Measurements from ENCODE around the gene IL23R. TPM values are rescaled to one million over a fixed set of nuclear protein-coding genes. Genes with fewer than 3 reads are reported as not detected.

Gene IL23R
- total and polyA plus RNA-seq, 10 donors: 0.07 to 1.2 (median 0.67) TPM; not detected in 2

DNA sequence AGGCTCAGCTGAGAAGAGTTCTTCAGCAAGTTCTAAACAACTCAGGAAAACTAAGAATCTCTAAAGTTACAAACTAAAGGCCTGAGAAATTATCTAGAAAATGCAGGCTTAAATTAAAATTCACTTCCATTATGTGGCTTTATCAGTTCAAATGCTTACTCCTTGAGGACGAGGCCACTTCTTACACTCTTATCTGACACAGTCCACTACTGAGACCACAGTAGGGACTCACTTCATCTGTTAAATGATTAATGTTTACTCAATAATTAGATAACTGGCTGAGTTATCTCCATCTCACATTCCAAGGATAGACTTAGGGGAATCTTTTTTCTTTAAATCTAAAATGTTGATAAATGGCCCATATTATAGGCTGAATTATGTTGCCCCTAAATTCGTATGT is 33.1 kb upstream of the IL23R start:
- Histone ChIP-seq H3K27ac (no peak overlapping the region), H3K36me3 (no peaks in the 10 kb centered on the region), H3K9me3 (no peaks in the 10 kb centered on the region), H3K4me1 (peaks cover 0 to 12% (median 5%) of the 10 kb centered on the region in 6 donors), H3K4me3 (no peak overlapping the region), H3K27me3 (replicated peaks in 1 of 7) (peaks cover 0 to 9% (median 0%) of the 10 kb centered on the region in 7 donors)
- TF ChIP-seq, protein P1, sequence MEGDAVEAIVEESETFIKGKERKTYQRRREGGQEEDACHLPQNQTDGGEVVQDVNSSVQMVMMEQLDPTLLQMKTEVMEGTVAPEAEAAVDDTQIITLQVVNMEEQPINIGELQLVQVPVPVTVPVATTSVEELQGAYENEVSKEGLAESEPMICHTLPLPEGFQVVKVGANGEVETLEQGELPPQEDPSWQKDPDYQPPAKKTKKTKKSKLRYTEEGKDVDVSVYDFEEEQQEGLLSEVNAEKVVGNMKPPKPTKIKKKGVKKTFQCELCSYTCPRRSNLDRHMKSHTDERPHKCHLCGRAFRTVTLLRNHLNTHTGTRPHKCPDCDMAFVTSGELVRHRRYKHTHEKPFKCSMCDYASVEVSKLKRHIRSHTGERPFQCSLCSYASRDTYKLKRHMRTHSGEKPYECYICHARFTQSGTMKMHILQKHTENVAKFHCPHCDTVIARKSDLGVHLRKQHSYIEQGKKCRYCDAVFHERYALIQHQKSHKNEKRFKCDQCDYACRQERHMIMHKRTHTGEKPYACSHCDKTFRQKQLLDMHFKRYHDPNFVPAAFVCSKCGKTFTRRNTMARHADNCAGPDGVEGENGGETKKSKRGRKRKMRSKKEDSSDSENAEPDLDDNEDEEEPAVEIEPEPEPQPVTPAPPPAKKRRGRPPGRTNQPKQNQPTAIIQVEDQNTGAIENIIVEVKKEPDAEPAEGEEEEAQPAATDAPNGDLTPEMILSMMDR (IDR thresholded peaks at IDR 0.05 in 8 of 11, conservative IDR thresholded peaks at IDR 0.05 in 3 of 11): no peak
- TF ChIP-seq POLR2AphosphoS5 (IDR thresholded peaks at IDR 0.05) (no peak), POLR2A (IDR thresholded peaks at IDR 0.05) (no peak)
- no peak for DNase-seq
- WGBS, 5 donors: 92 to 98% (median 92%) methylated on average over 2 of the region's 2 CpGs
- intact Hi-C loops (cut with DNase I; ENCODE audit: low total_unique reads): no loop called here

DNA sequence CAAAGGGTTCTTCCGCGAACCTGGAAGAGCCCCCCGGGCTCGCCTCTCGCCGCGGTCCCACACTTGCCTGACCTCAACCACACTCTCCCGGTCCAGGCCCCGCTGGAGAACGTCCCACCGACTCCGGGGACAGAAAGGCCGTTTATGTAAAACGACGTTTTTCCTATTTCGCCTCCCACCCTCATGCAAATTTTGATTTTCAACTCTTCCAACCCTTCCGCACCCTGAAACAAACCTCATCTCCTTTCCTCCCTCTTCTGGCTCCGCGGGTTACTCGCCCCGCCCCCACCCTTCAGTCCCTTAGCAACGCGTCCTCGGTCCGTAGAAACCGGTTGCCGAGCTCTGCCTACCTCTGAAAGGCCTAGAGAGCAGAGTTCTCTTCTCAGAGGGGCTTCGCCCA is 31.6 kb upstream of the IL23R start, which contains the start of gene C1orf141:
C1orf141 (minus strand) TSS at position 276 of the 400 bp plus-strand sequence. CDS start 7,730 bp downstream, outside the sequence.
- 11 to 26% (median 15%) methylated on average over 28 of the region's 28 CpGs for WGBS, 5 donors
- Histone ChIP-seq H3K27ac (no peak within 1 kb of the TSS), H3K4me3 (peak within 1 kb of the TSS in 5 of 8 donors; percentile 1 to 59 (median 18)), H3K36me3 (no peaks in the 10 kb centered on the region), H3K9me3 (no peaks in the 10 kb centered on the region), H3K27me3 (replicated peaks in 1 of 7) (peaks cover 0 to 9% (median 0%) of the 10 kb centered on the region in 7 donors), H3K4me1 (peaks cover 0 to 12% (median 5%) of the 10 kb centered on the region in 6 donors)
- intact Hi-C loops (cut with DNase I; ENCODE audit: low total_unique reads): no loop called here
- DNase-seq: no peak
- TF ChIP-seq POLR2A (IDR thresholded peaks at IDR 0.05): no peak
- TF ChIP-seq, protein P1 (IDR thresholded peaks at IDR 0.05 in 8 of 11, conservative IDR thresholded peaks at IDR 0.05 in 3 of 11): no peak
- TF ChIP-seq POLR2AphosphoS5 (IDR thresholded peaks at IDR 0.05): no peak

DNA sequence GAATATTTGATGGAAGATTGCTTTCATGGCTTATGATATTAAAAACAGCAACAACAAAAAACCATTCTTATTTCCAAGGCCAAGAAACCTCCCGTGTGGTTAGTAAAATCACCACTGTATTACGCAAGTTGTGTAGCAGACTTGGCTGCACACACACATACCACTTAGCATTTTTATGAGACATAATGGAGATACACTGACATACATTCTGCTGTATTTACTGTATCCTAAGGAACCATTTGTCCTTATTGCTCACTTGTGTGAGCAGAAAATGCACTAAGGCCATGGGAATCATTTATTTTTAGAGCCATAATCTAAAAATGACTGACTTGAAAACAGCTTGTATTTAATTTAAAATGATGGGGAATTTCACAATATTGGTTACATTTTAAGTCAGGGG is 30.9 kb upstream of the IL23R start:
- no peak overlapping the region for H3K27ac ChIP-seq
- 53 to 67% (median 58%) methylated on average over 2 of the region's 2 CpGs for WGBS, 5 donors
- H3K27me3 ChIP-seq (replicated peaks in 1 of 7): peaks cover 0 to 9% (median 0%) of the 10 kb centered on the region in 7 donors
- no peaks in the 10 kb centered on the region for H3K36me3 ChIP-seq
- no peak overlapping the region for H3K4me3 ChIP-seq
- TF ChIP-seq POLR2A (IDR thresholded peaks at IDR 0.05): no peak
- no peak for TF ChIP-seq POLR2AphosphoS5 (IDR thresholded peaks at IDR 0.05)
- TF ChIP-seq, protein P1 (IDR thresholded peaks at IDR 0.05 in 8 of 11, conservative IDR thresholded peaks at IDR 0.05 in 3 of 11): no peak
- intact Hi-C loops (cut with DNase I; ENCODE audit: low total_unique reads): no loop called here
- DNase-seq: no peak
- H3K4me1 ChIP-seq: peaks cover 0 to 12% (median 5%) of the 10 kb centered on the region in 6 donors
- no peaks in the 10 kb centered on the region for H3K9me3 ChIP-seq

DNA sequence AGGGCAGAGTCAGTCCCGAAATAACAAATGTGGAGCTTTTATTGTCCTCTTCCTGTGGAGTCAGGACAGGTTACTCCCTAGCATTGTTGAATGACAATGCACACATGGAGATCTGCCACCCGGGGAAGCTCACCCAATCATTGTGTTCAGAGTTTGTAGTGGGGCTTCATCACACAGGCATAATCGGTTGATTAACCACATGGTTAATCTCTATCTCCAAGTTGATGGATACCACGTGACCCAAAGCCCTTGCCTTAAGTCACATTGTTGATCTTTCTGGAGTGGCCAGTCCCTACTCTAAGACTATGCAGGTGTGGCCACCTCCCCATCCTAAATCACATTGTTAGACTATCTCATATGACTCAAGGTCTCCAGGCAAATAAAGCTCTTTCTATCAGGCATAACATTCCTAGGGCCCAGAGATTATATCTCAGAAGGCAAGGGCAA is 28.9 kb upstream of the IL23R start:
- Histone ChIP-seq H3K9me3 (no peaks in the 10 kb centered on the region), H3K27me3 (replicated peaks in 1 of 7) (peaks cover 0 to 9% (median 0%) of the 10 kb centered on the region in 7 donors), H3K36me3 (no peaks in the 10 kb centered on the region), H3K27ac (no peak overlapping the region), H3K4me3 (no peak overlapping the region), H3K4me1 (peaks cover 0 to 12% (median 5%) of the 10 kb centered on the region in 6 donors)
- no peak for DNase-seq
- WGBS, 5 donors: 74 to 89% (median 77%) methylated on average over 4 of the region's 4 CpGs
- intact Hi-C loops (cut with DNase I; ENCODE audit: low total_unique reads): no loop called here
- TF ChIP-seq POLR2AphosphoS5 (IDR thresholded peaks at IDR 0.05) (no peak), POLR2A (IDR thresholded peaks at IDR 0.05) (no peak)
- TF ChIP-seq, protein P1 (IDR thresholded peaks at IDR 0.05 in 8 of 11, conservative IDR thresholded peaks at IDR 0.05 in 3 of 11): no peak

Data from spleen (tissue), 11 donors.